Neural cell (in vitro differentiated cells): ENCODE results near the gene MAPRE3. TPM values are rescaled to one million over a fixed set of nuclear protein-coding genes. Genes with fewer than 3 reads are reported as not detected.

ENCODE experiments used
- H2AFZ ChIP-seq: fragments of 200-600, 300-800 bp; sonication (generic), shearing (Covaris generic); 2 replicates; pipeline ENCODE4 v1.6.0; 2014; ENCODE audit warnings: low read depth, mild to moderate bottlenecking, antibody characterized with exemption, low read length, moderate library complexity
- H3F3A ChIP-seq: fragments of 200-600 bp; shearing (Covaris generic); 2 replicates; pipeline ENCODE4 v1.6.1; 2016; ENCODE audit warnings: mild to moderate bottlenecking, moderate library complexity, mixed read lengths, antibody characterized with exemption, low read length; ENCODE audit not compliant: insufficient read depth, poor library complexity, severe bottlenecking
- H3K27ac ChIP-seq: fragments of 200-600, 300-800 bp; sonication (generic), shearing (Covaris generic); 2 replicates; pipeline ENCODE4 v1.5.1; 2014; ENCODE audit warnings: mild to moderate bottlenecking, low read length, moderate library complexity
- H3K27me3 ChIP-seq: fragments of 300-800, 200-600 bp; sonication (generic), shearing (Covaris generic); 2 replicates; pipeline ENCODE4 v1.6.0; 2014; ENCODE audit warnings: mild to moderate bottlenecking, low read depth, low read length, moderate library complexity; ENCODE audit not compliant: insufficient read depth
- H3K36me3 ChIP-seq: fragments of 300-800, 200-600 bp; sonication (generic), shearing (Covaris generic); 2 replicates; pipeline ENCODE4 v1.5.1; 2014; ENCODE audit warnings: mild to moderate bottlenecking, antibody characterized with exemption, low read length, moderate library complexity; ENCODE audit not compliant: insufficient read depth
- H3K4me2 ChIP-seq: fragments of 300-800, 200-600 bp; sonication (generic), shearing (Covaris generic); 2 replicates; pipeline ENCODE4 v1.6.0; 2014; ENCODE audit warnings: mild to moderate bottlenecking, low read length
- H3K4me3 ChIP-seq: fragments of 300-800, 200-600 bp; sonication (generic), shearing (Covaris generic); 2 replicates; pipeline ENCODE4 v1.5.1; 2014; ENCODE audit warnings: mild to moderate bottlenecking, low read length, moderate library complexity
- H3K79me2 ChIP-seq: fragments of 200-600 bp; shearing (Covaris generic); replicated peaks from 2 replicates; pipeline ENCODE4 v1.6.0; 2014; ENCODE audit warnings: mild to moderate bottlenecking, low read length, moderate library complexity; ENCODE audit not compliant: insufficient read depth
- H3K9ac ChIP-seq: fragments of 300-800, 200-600 bp; sonication (generic), shearing (Covaris generic); 2 replicates; pipeline ENCODE4 v1.6.1; 2016; ENCODE audit warnings: mild to moderate bottlenecking, low read length, mixed read lengths
- H3K9me2 ChIP-seq: fragments of 200-600 bp; shearing (Covaris generic); 2 replicates; pipeline ENCODE4 v1.6.1; 2016; ENCODE audit warnings: mild to moderate bottlenecking, low read length, mixed read lengths; ENCODE audit not compliant: insufficient read depth
- H3K9me3 ChIP-seq: fragments of 200-600, 300-800 bp; sonication (generic), shearing (Covaris generic); 2 replicates; pipeline ENCODE4 v1.6.1; 2016; ENCODE audit warnings: mild to moderate bottlenecking, mixed run types, low read length, moderate library complexity, mixed read lengths
- H4K20me1 ChIP-seq: fragments of 200-600 bp; shearing (Covaris generic); 2 replicates; pipeline ENCODE4 v1.6.1; 2016; ENCODE audit warnings: mild to moderate bottlenecking, mixed run types; ENCODE audit not compliant: insufficient read depth
- EP300 ChIP-seq: fragments of 450-650 bp; conservative IDR thresholded peaks from 2 replicates; pipeline ENCODE4 v1.6.1; 2014; ENCODE audit warnings: antibody characterized with exemption, mild to moderate bottlenecking, moderate library complexity; ENCODE audit not compliant: poor library complexity, severe bottlenecking
- EZH2 ChIP-seq: fragments of 200-600, 300-800 bp; shearing (Covaris generic), sonication (generic); IDR thresholded peaks from 2 replicates; pipeline ENCODE4 v1.6.1; 2014; ENCODE audit warnings: antibody characterized with exemption, low read length, borderline replicate concordance, mild to moderate bottlenecking; ENCODE audit not compliant: insufficient read depth, poor library complexity, severe bottlenecking
- MXI1 ChIP-seq: fragments of 450-650 bp; conservative IDR thresholded peaks from 2 replicates; pipeline ENCODE4 v1.6.1; 2014; ENCODE audit warnings: antibody characterized with exemption, mild to moderate bottlenecking; ENCODE audit not compliant: poor library complexity, severe bottlenecking
- POLR2AphosphoS5 ChIP-seq: IDR thresholded peaks from 2 replicates; pipeline ENCODE4 v1.6.1; 2012
- RAD21 ChIP-seq: fragments of 450-650 bp; conservative IDR thresholded peaks from 2 replicates; pipeline ENCODE4 v1.6.1; 2014; ENCODE audit warnings: antibody characterized with exemption, mild to moderate bottlenecking, moderate library complexity
- SMC3 ChIP-seq: fragments of 450-650 bp; conservative IDR thresholded peaks from 2 replicates; pipeline ENCODE4 v1.6.1; 2014; ENCODE audit warnings: antibody characterized with exemption, mild to moderate bottlenecking, moderate library complexity; ENCODE audit not compliant: poor library complexity
- TAF1 ChIP-seq: IDR thresholded peaks from 2 replicates; pipeline ENCODE4 v1.6.1; 2012; ENCODE audit warnings: low read depth
- polyA plus RNA-seq: library from polyadenylated mRNA; depleted of rRNA; stranded (reverse); fragments of >200 nt; gene quantifications from 2 replicates; pipeline ENCODE4 v1.2.3, GENCODE V29; 2014
- TF ChIP-seq, protein P1 (sequence below): fragments of 450-650 bp; IDR thresholded peaks from 2 replicates; pipeline ENCODE4 v1.5.1; 2014; ENCODE audit warnings: antibody characterized with exemption, mild to moderate bottlenecking, moderate library complexity; ENCODE audit not compliant: poor library complexity, severe bottlenecking

Gene MAPRE3
- polyA plus RNA-seq, 1 donor from 2014 or later: 69.2 TPM

DNA sequence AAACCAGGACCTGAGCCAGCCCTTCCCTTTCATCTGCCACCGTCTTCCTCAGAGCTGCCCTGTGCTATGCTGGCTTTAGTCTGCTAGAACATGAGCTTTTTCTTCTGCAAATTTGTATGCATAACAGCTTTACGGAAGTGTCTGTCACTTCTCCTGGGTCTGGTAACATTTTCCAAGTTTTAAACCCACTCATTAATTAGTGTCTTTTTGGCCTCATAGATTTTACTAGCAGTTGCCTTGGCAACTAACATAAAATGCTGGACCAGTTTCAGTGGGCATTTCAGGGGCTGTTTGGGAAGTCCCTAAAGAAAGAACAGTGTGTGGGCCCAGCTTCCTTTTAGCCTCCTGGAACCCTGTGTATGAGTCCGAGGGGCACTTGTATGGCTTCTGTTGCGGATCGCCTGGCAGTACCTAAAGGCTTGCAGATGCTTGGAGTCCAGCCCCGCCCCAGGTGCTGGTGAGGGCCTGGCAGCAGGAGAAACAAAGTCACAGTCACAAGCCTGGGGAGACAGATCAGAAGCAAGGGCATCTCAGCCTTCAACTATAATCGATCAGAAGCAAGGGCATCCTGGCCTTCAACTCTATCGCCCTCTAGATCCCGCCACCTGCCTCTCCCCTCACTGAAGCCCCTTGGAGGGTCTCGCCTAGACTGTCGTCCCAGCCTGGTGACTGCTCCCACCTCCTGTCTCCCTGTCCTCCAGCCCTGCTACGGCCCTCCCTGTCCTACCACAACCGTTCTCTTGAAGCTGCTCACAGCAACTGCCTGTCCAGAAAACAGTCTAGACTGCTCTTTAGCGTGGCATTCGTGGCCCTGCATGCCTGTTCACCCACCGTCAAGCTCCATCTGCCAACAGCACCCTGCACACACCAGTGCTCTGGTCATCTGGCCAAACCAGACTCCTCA is 36.8 kb upstream of the MAPRE3 start:
- Histone ChIP-seq H3K36me3 (peaks cover 7% of the 10 kb centered on the region), H2AFZ (no peak overlapping the region), H3K27me3 (no peaks in the 10 kb centered on the region), H3K9me2 (no peaks in the 10 kb centered on the region), H3K9me3 (no peaks in the 10 kb centered on the region), H3K4me2 (no peak overlapping the region), H3K9ac (no peak overlapping the region), H3K79me2 (no peaks in the 10 kb centered on the region), H3K4me3 (no peak overlapping the region), H3F3A (no peaks in the 10 kb centered on the region), H4K20me1 (no peaks in the 10 kb centered on the region), H3K27ac (no peak overlapping the region)
- TF ChIP-seq MXI1 (no peak), POLR2AphosphoS5 (peak; percentile 5)

DNA sequence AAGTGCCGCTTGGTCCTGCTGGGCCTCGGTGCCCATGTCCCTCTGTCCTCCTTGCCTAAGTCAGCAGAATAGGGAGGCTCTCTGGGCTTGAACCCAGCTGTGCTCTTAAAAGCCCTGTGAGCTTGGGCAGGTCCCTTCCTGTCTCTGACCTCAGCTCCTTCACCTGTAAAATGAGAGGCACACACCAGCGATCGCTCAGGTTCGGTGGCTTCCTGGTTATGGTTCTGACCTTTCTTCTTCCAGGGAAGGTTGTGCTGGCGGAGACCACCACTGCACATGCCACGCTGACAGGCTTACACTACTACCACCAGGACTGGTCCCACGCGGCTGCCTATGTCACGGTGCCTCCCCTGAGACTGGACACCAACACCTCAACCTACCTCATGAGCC is 36.1 kb upstream of the MAPRE3 start:
- H3K9me3 ChIP-seq: no peaks in the 10 kb centered on the region
- no peak overlapping the region for H3K4me3 ChIP-seq
- H3K36me3 ChIP-seq: peaks cover 7% of the 10 kb centered on the region
- H3K27ac ChIP-seq: no peak overlapping the region
- no peak overlapping the region for H3K4me2 ChIP-seq
- H2AFZ ChIP-seq: no peak overlapping the region
- no peak overlapping the region for H3K9ac ChIP-seq
- H3K79me2 ChIP-seq: no peaks in the 10 kb centered on the region
- H3F3A ChIP-seq: no peaks in the 10 kb centered on the region
- no peaks in the 10 kb centered on the region for H3K9me2 ChIP-seq
- no peaks in the 10 kb centered on the region for H3K27me3 ChIP-seq
- TF ChIP-seq SMC3 (no peak), RAD21 (no peak), TAF1 (no peak), EP300 (no peak)
- TF ChIP-seq, protein P1, sequence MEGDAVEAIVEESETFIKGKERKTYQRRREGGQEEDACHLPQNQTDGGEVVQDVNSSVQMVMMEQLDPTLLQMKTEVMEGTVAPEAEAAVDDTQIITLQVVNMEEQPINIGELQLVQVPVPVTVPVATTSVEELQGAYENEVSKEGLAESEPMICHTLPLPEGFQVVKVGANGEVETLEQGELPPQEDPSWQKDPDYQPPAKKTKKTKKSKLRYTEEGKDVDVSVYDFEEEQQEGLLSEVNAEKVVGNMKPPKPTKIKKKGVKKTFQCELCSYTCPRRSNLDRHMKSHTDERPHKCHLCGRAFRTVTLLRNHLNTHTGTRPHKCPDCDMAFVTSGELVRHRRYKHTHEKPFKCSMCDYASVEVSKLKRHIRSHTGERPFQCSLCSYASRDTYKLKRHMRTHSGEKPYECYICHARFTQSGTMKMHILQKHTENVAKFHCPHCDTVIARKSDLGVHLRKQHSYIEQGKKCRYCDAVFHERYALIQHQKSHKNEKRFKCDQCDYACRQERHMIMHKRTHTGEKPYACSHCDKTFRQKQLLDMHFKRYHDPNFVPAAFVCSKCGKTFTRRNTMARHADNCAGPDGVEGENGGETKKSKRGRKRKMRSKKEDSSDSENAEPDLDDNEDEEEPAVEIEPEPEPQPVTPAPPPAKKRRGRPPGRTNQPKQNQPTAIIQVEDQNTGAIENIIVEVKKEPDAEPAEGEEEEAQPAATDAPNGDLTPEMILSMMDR: no peak
- no peaks in the 10 kb centered on the region for H4K20me1 ChIP-seq

DNA sequence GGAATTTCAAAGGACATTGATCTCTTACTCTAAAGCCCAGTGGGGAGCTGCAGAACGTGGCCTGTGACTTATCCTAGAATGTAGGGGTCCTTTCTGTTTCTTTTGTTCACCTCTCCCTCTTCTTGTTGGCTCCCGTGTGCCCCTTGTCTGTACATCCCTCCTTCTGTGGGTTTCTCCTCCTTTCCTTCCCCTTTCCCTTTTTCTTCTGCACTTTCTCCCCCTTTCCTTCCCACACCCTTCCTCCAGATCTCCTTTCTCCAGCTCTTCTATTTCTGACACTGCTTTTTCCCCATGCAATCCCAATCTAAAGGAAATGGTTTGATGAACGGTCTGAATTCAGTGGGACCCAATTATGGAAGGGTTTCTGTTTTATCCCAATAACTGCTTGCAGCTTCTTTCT is 35.5 kb upstream of the MAPRE3 start:
- H3K36me3 ChIP-seq: peaks cover 7% of the 10 kb centered on the region
- H3K27me3 ChIP-seq: no peaks in the 10 kb centered on the region
- H3K9ac ChIP-seq: no peak overlapping the region
- H3F3A ChIP-seq: no peaks in the 10 kb centered on the region
- no peak overlapping the region for H3K4me3 ChIP-seq
- no peak overlapping the region for H3K27ac ChIP-seq
- no peak overlapping the region for H3K4me2 ChIP-seq
- H3K9me3 ChIP-seq: no peaks in the 10 kb centered on the region
- H3K79me2 ChIP-seq: no peaks in the 10 kb centered on the region
- no peak for TF ChIP-seq TAF1
- TF ChIP-seq RAD21: no peak
- no peak for TF ChIP-seq SMC3
- TF ChIP-seq POLR2AphosphoS5: no peak
- TF ChIP-seq EZH2: no peak
- no peaks in the 10 kb centered on the region for H3K9me2 ChIP-seq
- no peak overlapping the region for H2AFZ ChIP-seq
- no peaks in the 10 kb centered on the region for H4K20me1 ChIP-seq
